K562 (cell line): Measurements from ENCODE around the gene ST6GALNAC3. TPM values are rescaled to one million over a fixed set of nuclear protein-coding genes. Genes with fewer than 3 reads are reported as not detected.

ENCODE experiments used
- ATAC-seq: fragments of 200-7000 bp; cut with Tn5 transposase; 3 replicates; pipeline ENCODE4 v1.9.1; 2020; ENCODE audit warnings: moderate library complexity
- BruUV-seq: library from RNA; stranded (reverse); fragments of 400-500 nt; replicated peaks from 2 replicates; lab custom pipeline; 2021; lab: Mats Ljungman, UMichigan
- CTCF ChIA-PET: fragments of 300-600 bp; formaldehyde crosslinking; extraction: SDS; loops from one replicate; lab custom pipeline; 2021; ENCODE audit warnings: low intra/inter-chr PET ratio; lab: Yijun Ruan, JAX
- POLR2A ChIA-PET: fragments of 300-600, 350-650 bp; sonication (Branson Sonifier 250); formaldehyde crosslinking; extraction: SDS; loops from one replicate; lab custom pipeline; 2021; ENCODE audit warnings: antibody characterized with exemption, inconsistent platforms; lab: Yijun Ruan, JAX
- DNase-seq, 4 experiments: peaks; one replicate each; pipeline versions ENCODE4 v3.0.0 to v3.0.0-alpha.2; 2011 to 2018; ENCODE audit warnings: low spot score in 3 of 4, mixed read lengths in 3 of 4; ENCODE audit errors: extremely low read depth in 1 of 4
- FAIRE-seq: peaks from 2 replicates; lab custom pipeline; 2011; peaks lifted over from hg19 to GRCh38; lab: Jason Lieb, UNC
- H2AFZ ChIP-seq: 2 replicates; pipeline ENCODE4 v1.6.0; 2011; ENCODE audit warnings: low read depth, low read length, control low read depth, inconsistent platforms
- H3K27ac ChIP-seq: fragments of 200-600 bp; 3 replicates; pipeline ENCODE4 v1.8.0; 2011; ENCODE audit warnings: low read depth, mild to moderate bottlenecking, control low read depth, inconsistent platforms, low read length, moderate library complexity, mixed read lengths; ENCODE audit errors: extremely low read depth
- H3K27me3 ChIP-seq, 2 experiments: fragments of 300-600 bp in 1 of 2; 2 replicates in 1 of 2; 3 replicates in 1 of 2; pipeline versions ENCODE4 v1.6.0 to v1.8.0; 2011; ENCODE audit warnings: inconsistent platforms in 2 of 2, low read length in 2 of 2, mild to moderate bottlenecking in 1 of 2, mixed read lengths in 1 of 2, moderate library complexity in 1 of 2; ENCODE audit not compliant: control insufficient read depth in 2 of 2, insufficient read depth in 2 of 2
- H3K36me3 ChIP-seq: fragments of 300-600 bp; 3 replicates; pipeline ENCODE4 v1.8.0; 2011; ENCODE audit warnings: mild to moderate bottlenecking, low read length, inconsistent platforms; ENCODE audit not compliant: control insufficient read depth, insufficient read depth
- H3K4me1 ChIP-seq, 2 experiments: fragments of 200-600 bp in 1 of 2; replicated peaks in 1 of 2; 2 replicates in 1 of 2; 3 replicates in 1 of 2; pipeline versions ENCODE4 v1.5.1 to v1.8.0; 2011; ENCODE audit warnings: inconsistent platforms in 2 of 2, low read length in 2 of 2, mild to moderate bottlenecking in 1 of 2, mixed read lengths in 1 of 2, moderate library complexity in 1 of 2; ENCODE audit not compliant: control insufficient read depth in 2 of 2, insufficient read depth in 2 of 2
- H3K4me2 ChIP-seq: 2 replicates; pipeline ENCODE4 v1.6.1; 2011; ENCODE audit warnings: low read length, control low read depth, inconsistent platforms, mixed read lengths; ENCODE audit not compliant: insufficient read depth
- H3K4me3 ChIP-seq: fragments of 200-600 bp; sonication (generic), shearing (Covaris generic); 2 replicates; pipeline ENCODE4 v1.5.1; 2016; ENCODE audit warnings: control low read depth, inconsistent platforms
- H3K79me2 ChIP-seq: fragments of 200-600 bp; 3 replicates; pipeline ENCODE4 v1.8.0; 2011; ENCODE audit warnings: low read length, inconsistent platforms; ENCODE audit not compliant: control insufficient read depth, insufficient read depth
- H3K9ac ChIP-seq, 2 experiments: 2 replicates each; pipeline versions ENCODE4 v1.6.0 to v1.6.1; 2011; ENCODE audit warnings: low read depth in 2 of 2, low read length in 2 of 2, control low read depth in 1 of 2, inconsistent platforms in 1 of 2, mild to moderate bottlenecking in 1 of 2, mixed read lengths in 1 of 2; ENCODE audit not compliant: insufficient read depth in 1 of 2
- H3K9me1 ChIP-seq: one replicate; pipeline ENCODE4 v1.6.0; 2011; ENCODE audit warnings: inconsistent platforms, mild to moderate bottlenecking, low read length, moderate library complexity; ENCODE audit not compliant: control insufficient read depth, insufficient read depth
- H3K9me3 ChIP-seq: replicated peaks from 2 replicates; pipeline ENCODE4 v1.5.1; 2011; ENCODE audit warnings: low read depth, low read length, inconsistent platforms; ENCODE audit not compliant: control insufficient read depth, insufficient read depth
- H4K20me1 ChIP-seq: replicated peaks from 2 replicates; pipeline ENCODE4 v1.6.1; 2011; ENCODE audit warnings: low read length, inconsistent platforms, mixed read lengths; ENCODE audit not compliant: control insufficient read depth, insufficient read depth
- CCNT2 ChIP-seq: IDR thresholded peaks from 2 replicates; pipeline ENCODE4 v1.6.1; 2011; ENCODE audit warnings: borderline replicate concordance, low read depth, mild to moderate bottlenecking, moderate library complexity, mixed read lengths, low read length; ENCODE audit not compliant: insufficient read length; ENCODE audit errors: extremely low read depth
- CHD2 ChIP-seq: IDR thresholded peaks from 2 replicates; pipeline ENCODE4 v1.6.1; 2011; ENCODE audit warnings: low read depth, low read length
- CTBP1 ChIP-seq: fragments of 450-650 bp; IDR thresholded peaks from 2 replicates; pipeline ENCODE4 v1.6.1; 2016; ENCODE audit warnings: borderline replicate concordance
- NFATC3 ChIP-seq: fragments of 450-650 bp; IDR thresholded peaks from 2 replicates; pipeline ENCODE4 v1.6.1; 2017; ENCODE audit warnings: mild to moderate bottlenecking
- RNF2 ChIP-seq: sonication (generic); IDR thresholded peaks from 2 replicates; pipeline ENCODE4 v1.6.1; 2016
- TAF7 ChIP-seq: fragments of 450-650 bp; IDR thresholded peaks from 2 replicates; pipeline ENCODE4 v1.6.1; 2016; ENCODE audit warnings: missing genetic modification characterization, missing compliant biosample characterization
- WGBS: fragments of 100-300 bp; shearing (Covaris generic); methylation state at CpG from one replicate; pipeline ENCODE4 v1.1.6; 2016; ENCODE audit warnings: low coverage, mixed read lengths; ENCODE audit not compliant: insufficient coverage; ENCODE audit errors: missing lambda C conversion rate; 5-methylcytosine and 5-hydroxymethylcytosine counted together
- in situ Hi-C: fragments of 300-500 bp; cut with MboI; formaldehyde crosslinking; loops from 4 replicates; pipeline ENCODE4 v1.15.0; 2018; ENCODE audit warnings: inconsistent platforms, mixed read lengths
- intact Hi-C: fragments of 100-400 bp; cut with micrococcal nuclease; formaldehyde crosslinking; loops from 2 replicates; pipeline ENCODE4 v1.14.2; 2022
- polyA plus RNA-seq, 8 experiments: library from polyadenylated mRNA; depleted of rRNA in 4 of 8; stranded (reverse) in 5 of 8; unstranded in 3 of 8; fragments of >200 nt; fragmentation: Nextera tagmentation in 2 of 8; fragmentation: Illumina TruSeq in 1 of 8; extraction: Ambion mirVana in 2 of 8; extraction: Trizol in 1 of 8; gene quantifications; 2 replicates each; pipeline versions ENCODE4 v1.2.1 to v1.2.3, GENCODE V29; 2011 to 2014; ENCODE audit warnings: inconsistent platforms in 1 of 8, missing spikeins in 1 of 8
- total RNA-seq, 7 experiments: library from RNA; depleted of rRNA in 6 of 7; stranded (reverse); fragments of >200 nt in 6 of 7; fragmentation: Illumina TruSeq in 2 of 7; extraction: Trizol in 2 of 7; gene quantifications; 2 replicates each; pipeline versions ENCODE4 v1.2.1 to v1.2.3, GENCODE V29; 2011 to 2021; ENCODE audit warnings: low replicate concordance in 1 of 7
- TF ChIP-seq, protein P1 (sequence below): fragments of 450-650 bp; IDR thresholded peaks from 2 replicates; pipeline ENCODE4 v1.6.1; 2016; ENCODE audit warnings: antibody characterized with exemption
- TF ChIP-seq, protein P2 (sequence below): sonication (generic); formaldehyde crosslinking; IDR thresholded peaks from 2 replicates; pipeline ENCODE4 v1.8.0; 2023; ENCODE audit warnings: mild to moderate bottlenecking, missing genetic modification reagents

ST6GALNAC3 gene
- total and polyA plus RNA-seq, 9 of the 15 experiments (the other 6 are each of a cell fraction or from before 2014, with no cell fraction given): 0.04 to 0.29 (median 0.18) TPM; not detected in 6

- H3K4me1 ChIP-seq: no peaks in the 10 kb centered on the region
- no peaks in the 10 kb centered on the region for H3K79me2 ChIP-seq
- no peaks in the 10 kb centered on the region for H3K9me3 ChIP-seq
- H4K20me1 ChIP-seq: no peaks in the 10 kb centered on the region
- TF ChIP-seq, protein P1, sequence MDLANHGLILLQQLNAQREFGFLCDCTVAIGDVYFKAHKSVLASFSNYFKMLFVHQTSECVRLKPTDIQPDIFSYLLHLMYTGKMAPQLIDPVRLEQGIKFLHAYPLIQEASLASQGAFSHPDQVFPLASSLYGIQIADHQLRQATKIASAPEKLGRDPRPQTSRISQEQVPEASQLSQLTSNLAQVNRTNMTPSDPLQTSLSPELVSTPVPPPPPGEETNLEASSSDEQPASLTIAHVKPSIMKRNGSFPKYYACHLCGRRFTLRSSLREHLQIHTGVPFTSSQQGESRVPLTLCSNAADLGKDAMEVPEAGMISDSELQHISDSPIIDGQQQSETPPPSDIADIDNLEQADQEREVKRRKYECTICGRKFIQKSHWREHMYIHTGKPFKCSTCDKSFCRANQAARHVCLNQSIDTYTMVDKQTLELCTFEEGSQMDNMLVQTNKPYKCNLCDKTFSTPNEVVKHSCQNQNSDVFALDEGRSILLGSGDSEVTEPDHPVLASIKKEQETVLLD: no peak
- TF ChIP-seq TAF7 (tag): no peak
- TF ChIP-seq CTBP1: no peak
- no peak for TF ChIP-seq RNF2
- no peak for TF ChIP-seq CCNT2
- no peak for TF ChIP-seq NFATC3
- TF ChIP-seq CHD2: no peak
- TF ChIP-seq, protein P2, sequence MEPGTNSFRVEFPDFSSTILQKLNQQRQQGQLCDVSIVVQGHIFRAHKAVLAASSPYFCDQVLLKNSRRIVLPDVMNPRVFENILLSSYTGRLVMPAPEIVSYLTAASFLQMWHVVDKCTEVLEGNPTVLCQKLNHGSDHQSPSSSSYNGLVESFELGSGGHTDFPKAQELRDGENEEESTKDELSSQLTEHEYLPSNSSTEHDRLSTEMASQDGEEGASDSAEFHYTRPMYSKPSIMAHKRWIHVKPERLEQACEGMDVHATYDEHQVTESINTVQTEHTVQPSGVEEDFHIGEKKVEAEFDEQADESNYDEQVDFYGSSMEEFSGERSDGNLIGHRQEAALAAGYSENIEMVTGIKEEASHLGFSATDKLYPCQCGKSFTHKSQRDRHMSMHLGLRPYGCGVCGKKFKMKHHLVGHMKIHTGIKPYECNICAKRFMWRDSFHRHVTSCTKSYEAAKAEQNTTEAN (CRISPR knock-in tag): no peak
- DNase-seq (no peak), ATAC-seq (no peak), FAIRE-seq (no peak)
- in situ Hi-C loops (no loop called here), intact Hi-C loops (no loop called here)
- 0% methylated on average over 3 of the region's 3 CpGs for WGBS
- CTCF ChIA-PET: no interaction called here
- no peak overlapping the region for H3K27ac ChIP-seq
- H3K36me3 ChIP-seq: no peaks in the 10 kb centered on the region
- H3K4me2 ChIP-seq: no peak overlapping the region
- no TSS peak for BruUV-seq
- H2AFZ ChIP-seq: no peak overlapping the region
- no peaks in the 10 kb centered on the region for H3K27me3 ChIP-seq
- no peak overlapping the region for H3K9ac ChIP-seq
- H3K4me3 ChIP-seq: no peak overlapping the region
- POLR2A ChIA-PET: no interaction called here
- H3K9me1 ChIP-seq: no peaks in the 10 kb centered on the region
These were observed 557.6 kb downstream of the ST6GALNAC3 start for GRCh38 chr1:76632136-76632535.
